K562 (cell line): ENCODE measurements around the gene G2E3. TPM values are rescaled to one million over a fixed set of nuclear protein-coding genes. Genes with fewer than 3 reads are reported as not detected.
A peak's percentile ranks its signal among the peaks of the same experiment; 100 is the strongest.

Experiments used
- BRCA1 ChIP-seq, 2 experiments: fragments of 450-650 bp in 1 of 2; sonication (generic) in 1 of 2; formaldehyde crosslinking in 1 of 2; IDR thresholded peaks; 2 replicates each; pipeline versions ENCODE4 v1.5.0 to v1.6.1; 2017 to 2020; ENCODE audit warnings: mild to moderate bottlenecking in 1 of 2, missing genetic modification reagents in 1 of 2
- CEBPG ChIP-seq, 3 experiments: fragments of 200-800 bp in 1 of 3; sonication (Bioruptor generic) in 1 of 3; sonication (generic) in 1 of 3; formaldehyde crosslinking in 1 of 3; IDR thresholded peaks in 2 of 3; conservative IDR thresholded peaks in 1 of 3; 2 replicates each; pipeline versions ENCODE4 v1.6.1 to v1.8.0; 2016 to 2022; ENCODE audit warnings: missing compliant biosample characterization in 2 of 3, missing genetic modification characterization in 2 of 3, mild to moderate bottlenecking in 1 of 3, missing genetic modification reagents in 1 of 3
- CREM ChIP-seq: IDR thresholded peaks from 2 replicates; pipeline ENCODE4 v1.6.1; 2014; ENCODE audit warnings: antibody characterized with exemption, low read depth
- ETV1 ChIP-seq: fragments of 450-650 bp; conservative IDR thresholded peaks from 2 replicates; pipeline ENCODE4 v1.6.1; 2016; ENCODE audit warnings: missing genetic modification characterization, control low read depth, low read depth, missing compliant biosample characterization
- FOXA1 ChIP-seq: fragments of 450-650 bp; IDR thresholded peaks from 2 replicates; pipeline ENCODE4 v1.6.1; 2016; ENCODE audit warnings: mild to moderate bottlenecking, borderline replicate concordance
- HNRNPL ChIP-seq: fragments of 200-400 bp; formaldehyde crosslinking; IDR thresholded peaks from 2 replicates; pipeline ENCODE4 v1.6.1; 2017; ENCODE audit warnings: low read depth, mild to moderate bottlenecking, low read length
- MEF2A ChIP-seq: IDR thresholded peaks from 2 replicates; pipeline ENCODE4 v1.6.1; 2011; ENCODE audit warnings: low read depth, mild to moderate bottlenecking, low read length, moderate library complexity; ENCODE audit not compliant: control insufficient read depth
- NR4A1 ChIP-seq, 2 experiments: fragments of 250-450 bp in 1 of 2; fragments of 450-650 bp in 1 of 2; sonication (Bioruptor Pico) in 1 of 2; IDR thresholded peaks; 2 replicates each; pipeline versions ENCODE4 v1.4.0 to v1.6.1; 2016 to 2020; ENCODE audit warnings: mild to moderate bottlenecking in 2 of 2, missing compliant biosample characterization in 1 of 2, missing genetic modification characterization in 1 of 2, moderate library complexity in 1 of 2
- RBBP5 ChIP-seq: fragments of 200-600 bp; sonication (generic); IDR thresholded peaks from 2 replicates; pipeline ENCODE4 v1.6.1; 2012; ENCODE audit warnings: borderline replicate concordance, mild to moderate bottlenecking, low read length, control low read depth, inconsistent platforms; ENCODE audit not compliant: insufficient read depth, poor library complexity, severe bottlenecking
- SRSF3 ChIP-seq: fragments of 200-400 bp; formaldehyde crosslinking; IDR thresholded peaks from 2 replicates; pipeline ENCODE4 v1.6.1; 2016; ENCODE audit warnings: mild to moderate bottlenecking, low read length, moderate library complexity; ENCODE audit not compliant: insufficient read depth
- ZNF253 ChIP-seq: fragments of 250-450 bp; sonication (Bioruptor Pico); conservative IDR thresholded peaks from 2 replicates; pipeline ENCODE4 v1.6.1; 2021; ENCODE audit warnings: mild to moderate bottlenecking
- polyA plus RNA-seq, 8 experiments: library from polyadenylated mRNA; depleted of rRNA in 4 of 8; stranded (reverse) in 5 of 8; unstranded in 3 of 8; fragments of >200 nt; fragmentation: Nextera tagmentation in 2 of 8; fragmentation: Illumina TruSeq in 1 of 8; extraction: Ambion mirVana in 2 of 8; extraction: Trizol in 1 of 8; gene quantifications; 2 replicates each; pipeline versions ENCODE4 v1.2.1 to v1.2.3, GENCODE V29; 2011 to 2014; ENCODE audit warnings: inconsistent platforms in 1 of 8, missing spikeins in 1 of 8
- total RNA-seq, 7 experiments: library from RNA; depleted of rRNA in 6 of 7; stranded (reverse); fragments of >200 nt in 6 of 7; fragmentation: Illumina TruSeq in 2 of 7; extraction: Trizol in 2 of 7; gene quantifications; 2 replicates each; pipeline versions ENCODE4 v1.2.1 to v1.2.3, GENCODE V29; 2011 to 2021; ENCODE audit warnings: low replicate concordance in 1 of 7
- TF ChIP-seq, protein P1 (sequence below): fragments of 450-650 bp; IDR thresholded peaks from 2 replicates; pipeline ENCODE4 v1.7.1; 2018; ENCODE audit warnings: mild to moderate bottlenecking, low read depth; ENCODE audit not compliant: partially characterized antibody
- TF ChIP-seq, protein P2 (sequence below): fragments of 250-450 bp; sonication (Bioruptor Pico); IDR thresholded peaks from 2 replicates; pipeline ENCODE4 v1.8.0; 2021; ENCODE audit warnings: mild to moderate bottlenecking, moderate library complexity
- TF ChIP-seq, protein P3 (sequence below): sonication (generic); formaldehyde crosslinking; IDR thresholded peaks from 2 replicates; pipeline ENCODE4 v1.8.1; 2023; ENCODE audit warnings: mild to moderate bottlenecking, missing genetic modification reagents
- TF ChIP-seq, protein P4 (sequence below): sonication (generic); formaldehyde crosslinking; IDR thresholded peaks from 2 replicates; pipeline ENCODE4 v1.8.0; 2022; ENCODE audit warnings: missing genetic modification reagents, mild to moderate bottlenecking, moderate library complexity, borderline replicate concordance

Gene G2E3
- total and polyA plus RNA-seq, 9 of the 15 experiments (the other 6 are each of a cell fraction or from before 2014, with no cell fraction given), result 9.8 to 53.5 (median 24.7) TPM

DNA sequence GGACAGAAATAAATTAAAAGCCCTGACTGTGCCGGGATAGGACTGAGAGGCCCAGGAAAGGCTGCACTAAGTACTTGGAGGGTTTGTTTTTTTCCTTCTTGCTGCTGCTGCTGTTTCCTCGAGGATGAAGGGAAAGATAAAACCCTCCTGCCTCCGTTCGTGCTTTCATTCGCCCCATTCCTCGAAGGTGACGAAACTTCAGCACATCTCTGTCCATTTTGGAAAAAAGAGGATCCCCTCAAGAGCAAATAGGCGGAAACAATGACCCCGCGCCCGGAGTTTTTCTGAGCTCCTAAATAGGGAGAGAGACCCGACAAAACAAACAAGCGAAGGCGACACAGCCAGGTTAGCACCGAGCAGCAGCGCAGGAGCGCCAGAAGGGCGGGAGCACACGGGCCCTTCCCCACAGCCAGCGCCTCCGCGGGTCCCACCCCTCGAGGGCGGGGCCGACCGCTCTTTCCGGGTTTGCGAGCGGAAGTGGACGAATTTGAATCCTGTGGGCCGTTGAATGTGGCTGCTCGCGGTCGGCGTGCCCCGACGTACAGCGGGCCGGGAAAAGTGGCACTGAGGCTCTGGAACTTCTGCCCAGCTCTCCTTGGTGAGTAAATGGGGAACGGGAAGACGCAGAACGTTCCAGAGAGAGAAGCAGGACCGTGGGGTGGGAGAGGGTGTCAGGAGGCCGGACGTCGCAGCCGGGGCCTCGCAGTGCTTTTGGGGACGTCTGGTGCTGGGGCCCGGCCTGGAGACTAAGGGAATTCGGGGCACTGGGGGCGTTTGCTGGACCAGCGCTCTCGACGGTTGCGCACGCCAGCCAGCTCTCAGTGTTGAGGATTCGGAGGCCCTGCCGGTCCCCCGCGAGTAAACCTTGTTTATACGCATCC is at the start of gene G2E3 (continued):
- TF ChIP-seq, protein P1, sequence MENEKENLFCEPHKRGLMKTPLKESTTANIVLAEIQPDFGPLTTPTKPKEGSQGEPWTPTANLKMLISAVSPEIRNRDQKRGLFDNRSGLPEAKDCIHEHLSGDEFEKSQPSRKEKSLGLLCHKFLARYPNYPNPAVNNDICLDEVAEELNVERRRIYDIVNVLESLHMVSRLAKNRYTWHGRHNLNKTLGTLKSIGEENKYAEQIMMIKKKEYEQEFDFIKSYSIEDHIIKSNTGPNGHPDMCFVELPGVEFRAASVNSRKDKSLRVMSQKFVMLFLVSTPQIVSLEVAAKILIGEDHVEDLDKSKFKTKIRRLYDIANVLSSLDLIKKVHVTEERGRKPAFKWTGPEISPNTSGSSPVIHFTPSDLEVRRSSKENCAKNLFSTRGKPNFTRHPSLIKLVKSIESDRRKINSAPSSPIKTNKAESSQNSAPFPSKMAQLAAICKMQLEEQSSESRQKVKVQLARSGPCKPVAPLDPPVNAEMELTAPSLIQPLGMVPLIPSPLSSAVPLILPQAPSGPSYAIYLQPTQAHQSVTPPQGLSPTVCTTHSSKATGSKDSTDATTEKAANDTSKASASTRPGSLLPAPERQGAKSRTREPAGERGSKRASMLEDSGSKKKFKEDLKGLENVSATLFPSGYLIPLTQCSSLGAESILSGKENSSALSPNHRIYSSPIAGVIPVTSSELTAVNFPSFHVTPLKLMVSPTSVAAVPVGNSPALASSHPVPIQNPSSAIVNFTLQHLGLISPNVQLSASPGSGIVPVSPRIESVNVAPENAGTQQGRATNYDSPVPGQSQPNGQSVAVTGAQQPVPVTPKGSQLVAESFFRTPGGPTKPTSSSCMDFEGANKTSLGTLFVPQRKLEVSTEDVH, result peak; percentile 27
- TF ChIP-seq CEBPG (CRISPR knock-in tag; IDR thresholded peaks at IDR 0.05) (peak; percentile 33; the same call in 1 of the 2 replicates), CEBPG (tag; conservative IDR thresholded peaks at IDR 0.05 in 1 of 2, IDR thresholded peaks at IDR 0.05 in 1 of 2) (peak in 1 of 2 experiments; percentile 22; a peak in 1 of 4 replicates), RBBP5 (peak; percentile 82), HNRNPL (no peak), SRSF3 (0 out of 2 replicates have a peak, but pooled peaks have one; percentile 41), NR4A1 (CRISPR knock-in tag; IDR thresholded peaks at IDR 0.05) (no peak), NR4A1 (tag; IDR thresholded peaks at IDR 0.05) (no peak), BRCA1 (IDR thresholded peaks at IDR 0.05) (no peak), BRCA1 (CRISPR knock-in tag; IDR thresholded peaks at IDR 0.05) (no peak), CREM (peak; percentile 51), ZNF253 (no peak), MEF2A (no peak), FOXA1 (no peak), ETV1 (tag) (peak; percentile 50; the same call in 1 of the 2 replicates)
- TF ChIP-seq, protein P2, sequence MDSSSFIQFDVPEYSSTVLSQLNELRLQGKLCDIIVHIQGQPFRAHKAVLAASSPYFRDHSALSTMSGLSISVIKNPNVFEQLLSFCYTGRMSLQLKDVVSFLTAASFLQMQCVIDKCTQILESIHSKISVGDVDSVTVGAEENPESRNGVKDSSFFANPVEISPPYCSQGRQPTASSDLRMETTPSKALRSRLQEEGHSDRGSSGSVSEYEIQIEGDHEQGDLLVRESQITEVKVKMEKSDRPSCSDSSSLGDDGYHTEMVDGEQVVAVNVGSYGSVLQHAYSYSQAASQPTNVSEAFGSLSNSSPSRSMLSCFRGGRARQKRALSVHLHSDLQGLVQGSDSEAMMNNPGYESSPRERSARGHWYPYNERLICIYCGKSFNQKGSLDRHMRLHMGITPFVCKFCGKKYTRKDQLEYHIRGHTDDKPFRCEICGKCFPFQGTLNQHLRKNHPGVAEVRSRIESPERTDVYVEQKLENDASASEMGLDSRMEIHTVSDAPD (CRISPR knock-in tag), result no peak
- TF ChIP-seq, protein P3, sequence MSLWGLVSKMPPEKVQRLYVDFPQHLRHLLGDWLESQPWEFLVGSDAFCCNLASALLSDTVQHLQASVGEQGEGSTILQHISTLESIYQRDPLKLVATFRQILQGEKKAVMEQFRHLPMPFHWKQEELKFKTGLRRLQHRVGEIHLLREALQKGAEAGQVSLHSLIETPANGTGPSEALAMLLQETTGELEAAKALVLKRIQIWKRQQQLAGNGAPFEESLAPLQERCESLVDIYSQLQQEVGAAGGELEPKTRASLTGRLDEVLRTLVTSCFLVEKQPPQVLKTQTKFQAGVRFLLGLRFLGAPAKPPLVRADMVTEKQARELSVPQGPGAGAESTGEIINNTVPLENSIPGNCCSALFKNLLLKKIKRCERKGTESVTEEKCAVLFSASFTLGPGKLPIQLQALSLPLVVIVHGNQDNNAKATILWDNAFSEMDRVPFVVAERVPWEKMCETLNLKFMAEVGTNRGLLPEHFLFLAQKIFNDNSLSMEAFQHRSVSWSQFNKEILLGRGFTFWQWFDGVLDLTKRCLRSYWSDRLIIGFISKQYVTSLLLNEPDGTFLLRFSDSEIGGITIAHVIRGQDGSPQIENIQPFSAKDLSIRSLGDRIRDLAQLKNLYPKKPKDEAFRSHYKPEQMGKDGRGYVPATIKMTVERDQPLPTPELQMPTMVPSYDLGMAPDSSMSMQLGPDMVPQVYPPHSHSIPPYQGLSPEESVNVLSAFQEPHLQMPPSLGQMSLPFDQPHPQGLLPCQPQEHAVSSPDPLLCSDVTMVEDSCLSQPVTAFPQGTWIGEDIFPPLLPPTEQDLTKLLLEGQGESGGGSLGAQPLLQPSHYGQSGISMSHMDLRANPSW (CRISPR knock-in tag), result no peak
- TF ChIP-seq, protein P4, sequence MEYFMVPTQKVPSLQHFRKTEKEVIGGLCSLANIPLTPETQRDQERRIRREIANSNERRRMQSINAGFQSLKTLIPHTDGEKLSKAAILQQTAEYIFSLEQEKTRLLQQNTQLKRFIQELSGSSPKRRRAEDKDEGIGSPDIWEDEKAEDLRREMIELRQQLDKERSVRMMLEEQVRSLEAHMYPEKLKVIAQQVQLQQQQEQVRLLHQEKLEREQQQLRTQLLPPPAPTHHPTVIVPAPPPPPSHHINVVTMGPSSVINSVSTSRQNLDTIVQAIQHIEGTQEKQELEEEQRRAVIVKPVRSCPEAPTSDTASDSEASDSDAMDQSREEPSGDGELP (CRISPR knock-in tag), result peak; percentile 70; the same call in 1 of the 2 replicates
